Measurements from ENCODE around the gene TIMELESS. TPM values are rescaled to one million over a fixed set of nuclear protein-coding genes. Genes with fewer than 3 reads are reported as not detected.

TIMELESS gene
- total and polyA plus RNA-seq, 9 of the 15 experiments (the other 6 are each of a cell fraction or from before 2014, with no cell fraction given): 11.9 to 59.2 (median 35.8) TPM

- TF ChIP-seq ZNF717 (CRISPR knock-in tag; IDR thresholded peaks at IDR 0.05): no peak
- no peak for TF ChIP-seq HOMEZ (CRISPR knock-in tag; IDR thresholded peaks at IDR 0.05)
- no peak for TF ChIP-seq SMARCB1 (IDR thresholded peaks at IDR 0.05; ENCODE audit: insufficient read length, low read depth)
- no peak for TF ChIP-seq HCFC1 (IDR thresholded peaks at IDR 0.05; ENCODE audit: low read depth, low read length)
- no peak for TF ChIP-seq PURB (CRISPR knock-in tag; IDR thresholded peaks at IDR 0.05; ENCODE audit: low read depth)
- TF ChIP-seq ZBTB43 (CRISPR knock-in tag; IDR thresholded peaks at IDR 0.05): no peak; the same call in 1 of the 2 replicates
- no peak for TF ChIP-seq ZFP1 (CRISPR knock-in tag; IDR thresholded peaks at IDR 0.05)
- TF ChIP-seq ZBTB7A (IDR thresholded peaks at IDR 0.05; ENCODE audit: borderline replicate concordance, control insufficient read depth, low read depth, low read length): 0 out of 2 replicates have a peak, but pooled peaks have one; percentile 33
- no peak for TF ChIP-seq CBX8 (IDR thresholded peaks at IDR 0.05; ENCODE audit: borderline replicate concordance, extremely low read depth, low read depth, low read length, poor library complexity, severe bottlenecking)
- no peak for TF ChIP-seq PATZ1 (CRISPR knock-in tag; IDR thresholded peaks at IDR 0.05; ENCODE audit: borderline replicate concordance)
- TF ChIP-seq MAZ (CRISPR knock-in tag; conservative IDR thresholded peaks at IDR 0.05 in 1 of 2, IDR thresholded peaks at IDR 0.05 in 1 of 2): peak in 1 of 2 experiments; percentile 17; a peak in 1 of 4 replicates
- TF ChIP-seq CTCFL (IDR thresholded peaks at IDR 0.05; ENCODE audit: borderline replicate concordance, insufficient read depth, low read depth, low read length, poor library complexity, severe bottlenecking): no peak
- TF ChIP-seq YY1 (IDR thresholded peaks at IDR 0.05; ENCODE audit: borderline replicate concordance in 1 of 3, control insufficient read depth in 1 of 3, extremely low read depth in 1 of 3, insufficient read depth in 3 of 3, insufficient read length in 1 of 3, insufficient replicate concordance in 2 of 3, low read depth in 1 of 3, low read length in 2 of 3): no peak
- peak; percentile 58; the same call in 1 of the 2 replicates for TF ChIP-seq THRA (IDR thresholded peaks at IDR 0.05)
- TF ChIP-seq PTBP1 (IDR thresholded peaks at IDR 0.05; ENCODE audit: low read depth, low read length): no peak
- no peak for TF ChIP-seq ZNF140 (CRISPR knock-in tag; IDR thresholded peaks at IDR 0.05)
Observed at GRCh38 chr12:56437430-56438176, 11.6 kb downstream of the TIMELESS start (continued).
